Measurements from ENCODE around the gene DNMBP.
"Not testable (repeated sequence)": the region's sequence is repeated elsewhere in the genome, so short reads cannot be mapped to it uniquely, and the experiment has no call there.

Gene DNMBP

GRCh38 chr10:99854860-99855259 lies 154.9 kb downstream of the DNMBP start:
- DNase-seq: no peak

GRCh38 chr10:99853655-99854054 lies 156.1 kb downstream of the DNMBP start:
- DNase-seq: no peak

GRCh38 chr10:99852481-99853213 lies 157.1 kb downstream of the DNMBP start:
- no peak for DNase-seq

- DNase-seq: no peak
Observed at GRCh38 chr10:99851825-99852224, 157.9 kb downstream of the DNMBP start.

- DNase-seq: no peak
Observed at GRCh38 chr10:99850767-99851340, 158.9 kb downstream of the DNMBP start.

GRCh38 chr10:99850021-99850766 lies 159.6 kb downstream of the DNMBP start:
- no peak for DNase-seq

- no peak for DNase-seq
Observed at GRCh38 chr10:99849536-99849935, 160.2 kb downstream of the DNMBP start.

- no peak for DNase-seq
Observed at GRCh38 chr10:99849057-99849456, 160.7 kb downstream of the DNMBP start.

GRCh38 chr10:99845837-99846382 lies 163.8 kb downstream of the DNMBP start:
- DNase-seq: peak; percentile 42

- no peak for DNase-seq
Observed at GRCh38 chr10:99844433-99844955, 165.3 kb downstream of the DNMBP start.

GRCh38 chr10:99843310-99843709 lies 166.4 kb downstream of the DNMBP start:
- no peak for DNase-seq

- DNase-seq: no peak
Observed at GRCh38 chr10:99841746-99842145, 168.0 kb downstream of the DNMBP start.

GRCh38 chr10:99840859-99841258 lies 168.9 kb downstream of the DNMBP start:
- DNase-seq: not testable (repeated sequence)

- no peak for DNase-seq
Observed at GRCh38 chr10:99836711-99837110, 173.0 kb downstream of the DNMBP start.

- DNase-seq: no peak
Observed at GRCh38 chr10:99835947-99836346, 173.8 kb downstream of the DNMBP start.

- no peak for DNase-seq
Observed at GRCh38 chr10:99834410-99834809, 175.3 kb downstream of the DNMBP start.

GRCh38 chr10:99832439-99832838 lies 177.3 kb downstream of the DNMBP start:
- no peak for DNase-seq

GRCh38 chr10:99828464-99828863 lies 181.3 kb downstream of the DNMBP start:
- DNase-seq: no peak

GRCh38 chr10:99827936-99828335 lies 181.8 kb downstream of the DNMBP start:
- DNase-seq: no peak

Measured in NCI-H2171 (cell line).